Uterus (tissue), 4 donors: ENCODE data around the gene PTCD1. TPM values are rescaled to one million over a fixed set of nuclear protein-coding genes. Genes with fewer than 3 reads are reported as not detected.

Experiments
- DNase-seq, 2 donors: peaks; one replicate each; pipeline ENCODE4 v3.0.0-alpha.2; 2019 to 2020
- H3K27ac ChIP-seq, 2 donors: fragments of 200-600 bp; sonication (generic); 1 replicate in 1 of 2; 2 replicates in 1 of 2; pipeline ENCODE4 v1.5.1; 2016 to 2018
- H3K27me3 ChIP-seq, 2 donors: fragments of 200-600 bp; sonication (generic); one replicate each; pipeline ENCODE4 v1.5.1; 2018 to 2019; ENCODE audit warnings: control low read depth in 1 of 2
- H3K36me3 ChIP-seq, 2 donors: fragments of 200-600 bp; sonication (generic); one replicate each; pipeline ENCODE4 v1.5.1; 2019; ENCODE audit warnings: control low read depth in 1 of 2
- H3K4me1 ChIP-seq, 2 donors: fragments of 200-600 bp; sonication (generic); one replicate each; pipeline ENCODE4 v1.5.1; 2018 to 2019; ENCODE audit warnings: control low read depth in 1 of 2
- H3K4me3 ChIP-seq, 2 donors: fragments of 200-600 bp; sonication (generic); 1 replicate in 1 of 2; 2 replicates in 1 of 2; pipeline ENCODE4 v1.5.1; 2018 to 2019; ENCODE audit warnings: mild to moderate bottlenecking in 1 of 2
- H3K9me3 ChIP-seq, 2 donors: fragments of 200-600 bp; sonication (generic); one replicate each; pipeline ENCODE4 v1.5.1; 2019; ENCODE audit warnings: control low read depth in 1 of 2
- POLR2A ChIP-seq, 2 donors: fragments of 450-650 bp; IDR thresholded peaks; one replicate each; pipeline ENCODE4 v1.6.1; 2016; ENCODE audit warnings: antibody characterized with exemption in 2 of 2, mild to moderate bottlenecking in 1 of 2, moderate library complexity in 1 of 2
- intact Hi-C: fragments of 100-400 bp; cut with DNase I; formaldehyde crosslinking; loops from one replicate; pipeline ENCODE4 v1.15.1; 2023; ENCODE audit warnings: low total_unique reads
- total RNA-seq, 4 donors: library from RNA; depleted of rRNA in 3 of 4; stranded (reverse); fragments of >200 nt in 3 of 4; gene quantifications; one replicate each; pipeline versions ENCODE4 v1.1.0 to v1.2.4, GENCODE V29; 2014 to 2023
- TF ChIP-seq, protein P1 (sequence below), 4 experiments: fragments of 200-600 bp in 2 of 4; fragments of 450-650 bp in 2 of 4; sonication (generic) in 2 of 4; IDR thresholded peaks; one replicate each; pipeline ENCODE4 v1.5.1; 2016 to 2019; ENCODE audit warnings: antibody characterized with exemption in 4 of 4, mild to moderate bottlenecking in 2 of 4, moderate library complexity in 1 of 4
- donor health status: DM: yes; HTN: yes; CAD: no.

PTCD1 gene
- total RNA-seq, 4 donors from 2014 or later: 1.2 to 17.4 (median 7.5) TPM

GRCh38 chr7:99397297-99397983 is 41.2 kb downstream of the PTCD1 start:
- H3K27me3 ChIP-seq: no peaks in the 10 kb centered on the region
- peaks cover 0 to 8% of the 10 kb centered on the region in 2 donors for H3K4me1 ChIP-seq
- no peak overlapping the region for H3K4me3 ChIP-seq
- intact Hi-C loops: no loop called here
- TF ChIP-seq, protein P1, sequence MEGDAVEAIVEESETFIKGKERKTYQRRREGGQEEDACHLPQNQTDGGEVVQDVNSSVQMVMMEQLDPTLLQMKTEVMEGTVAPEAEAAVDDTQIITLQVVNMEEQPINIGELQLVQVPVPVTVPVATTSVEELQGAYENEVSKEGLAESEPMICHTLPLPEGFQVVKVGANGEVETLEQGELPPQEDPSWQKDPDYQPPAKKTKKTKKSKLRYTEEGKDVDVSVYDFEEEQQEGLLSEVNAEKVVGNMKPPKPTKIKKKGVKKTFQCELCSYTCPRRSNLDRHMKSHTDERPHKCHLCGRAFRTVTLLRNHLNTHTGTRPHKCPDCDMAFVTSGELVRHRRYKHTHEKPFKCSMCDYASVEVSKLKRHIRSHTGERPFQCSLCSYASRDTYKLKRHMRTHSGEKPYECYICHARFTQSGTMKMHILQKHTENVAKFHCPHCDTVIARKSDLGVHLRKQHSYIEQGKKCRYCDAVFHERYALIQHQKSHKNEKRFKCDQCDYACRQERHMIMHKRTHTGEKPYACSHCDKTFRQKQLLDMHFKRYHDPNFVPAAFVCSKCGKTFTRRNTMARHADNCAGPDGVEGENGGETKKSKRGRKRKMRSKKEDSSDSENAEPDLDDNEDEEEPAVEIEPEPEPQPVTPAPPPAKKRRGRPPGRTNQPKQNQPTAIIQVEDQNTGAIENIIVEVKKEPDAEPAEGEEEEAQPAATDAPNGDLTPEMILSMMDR (IDR thresholded peaks at IDR 0.05): no peak
- no peak for TF ChIP-seq POLR2A (IDR thresholded peaks at IDR 0.05)
- no peak for DNase-seq
- no peak overlapping the region for H3K27ac ChIP-seq
- no peaks in the 10 kb centered on the region for H3K36me3 ChIP-seq
- no peaks in the 10 kb centered on the region for H3K9me3 ChIP-seq

DNA sequence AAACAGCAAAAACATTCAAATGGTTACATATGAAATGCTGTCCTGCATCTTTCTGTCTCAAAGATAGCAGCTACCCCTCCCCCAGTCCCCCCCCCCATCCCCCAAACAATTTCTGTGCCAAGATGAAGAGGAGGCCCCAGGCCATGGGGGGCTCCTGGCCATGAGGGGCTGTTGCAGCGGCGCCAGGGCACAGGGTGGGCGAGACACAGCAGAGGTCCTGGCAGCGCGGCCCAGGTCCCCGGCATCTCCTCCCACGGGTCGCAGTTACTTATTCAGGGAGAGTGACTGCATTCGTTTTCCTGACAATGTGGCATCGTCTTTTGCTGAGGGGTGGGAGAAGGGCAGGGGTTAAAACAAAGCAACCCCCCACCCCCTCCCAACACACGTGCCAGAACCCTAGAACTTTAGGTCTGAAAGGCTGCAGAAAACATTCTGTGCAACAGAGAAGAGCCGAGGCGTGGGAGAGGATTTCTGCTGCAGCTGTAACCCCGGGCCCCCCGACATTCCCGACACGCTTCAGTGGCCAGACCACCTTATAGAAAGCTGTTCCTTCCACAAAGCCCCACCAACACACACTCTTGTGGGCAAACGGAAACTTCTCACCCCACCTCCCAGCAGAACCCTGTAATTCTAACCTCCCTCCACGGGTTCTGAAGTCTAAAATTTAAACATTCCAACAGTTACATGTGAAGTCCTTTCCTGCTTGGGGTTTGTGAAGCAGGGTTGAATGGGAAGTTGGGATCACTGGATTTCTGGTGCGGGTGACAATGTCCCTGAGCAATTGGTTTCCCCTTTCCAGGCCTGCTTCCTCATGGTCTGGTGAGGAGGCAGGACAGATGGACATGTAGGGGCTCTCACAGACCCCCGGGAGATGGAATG is 41.9 kb downstream of the PTCD1 start:
- Histone ChIP-seq H3K36me3 (no peaks in the 10 kb centered on the region), H3K9me3 (no peaks in the 10 kb centered on the region), H3K4me3 (no peak overlapping the region), H3K27ac (no peak overlapping the region), H3K4me1 (peaks cover 0 to 10% of the 10 kb centered on the region in 2 donors), H3K27me3 (no peaks in the 10 kb centered on the region)
- no peak for TF ChIP-seq POLR2A (IDR thresholded peaks at IDR 0.05)
- TF ChIP-seq, protein P1 (IDR thresholded peaks at IDR 0.05): no peak
- DNase-seq: no peak
- intact Hi-C loops: no loop called here

DNA sequence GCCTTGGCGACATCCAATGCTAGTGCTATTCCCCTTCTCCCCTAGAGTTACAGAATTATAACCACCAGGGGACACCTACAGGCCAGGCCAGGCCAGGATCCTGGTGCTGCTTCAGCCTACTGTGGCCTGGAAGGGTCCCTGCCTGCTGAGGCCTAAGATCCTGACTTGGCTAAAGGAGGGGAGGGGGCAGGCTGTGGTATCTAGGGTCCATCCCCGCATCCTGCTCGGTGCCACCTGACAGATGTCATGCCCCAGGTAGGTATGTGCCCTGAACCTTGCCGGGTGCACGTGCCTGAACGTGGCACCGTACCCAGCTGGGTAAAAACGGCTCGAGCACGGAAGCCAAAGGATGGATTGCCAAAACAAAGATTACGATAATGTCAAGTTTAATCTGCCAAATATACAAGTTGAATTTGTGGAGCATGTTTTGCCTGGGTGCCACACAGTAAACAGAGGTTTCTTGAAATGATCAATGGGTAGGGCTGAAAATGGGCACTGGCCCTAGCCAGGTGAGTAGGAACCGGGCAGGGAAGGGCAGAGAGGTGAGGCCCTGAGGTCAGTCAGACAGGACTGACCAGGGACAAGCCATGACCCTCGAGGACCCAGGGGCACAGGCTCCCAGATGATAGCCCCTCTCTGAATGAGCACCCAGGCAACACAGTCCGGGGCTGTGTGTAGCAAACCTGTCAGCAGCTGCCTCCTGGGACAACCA is 42.8 kb downstream of the PTCD1 start:
- no peak for DNase-seq
- Histone ChIP-seq H3K9me3 (no peaks in the 10 kb centered on the region), H3K27ac (no peak overlapping the region), H3K4me1 (peaks cover 0 to 10% of the 10 kb centered on the region in 2 donors), H3K27me3 (no peaks in the 10 kb centered on the region), H3K36me3 (no peaks in the 10 kb centered on the region), H3K4me3 (no peak overlapping the region)
- TF ChIP-seq POLR2A (IDR thresholded peaks at IDR 0.05): no peak
- TF ChIP-seq, protein P1 (IDR thresholded peaks at IDR 0.05): no peak
- intact Hi-C loops: no loop called here

GRCh38 chr7:99394188-99394502 is 44.5 kb downstream of the PTCD1 start:
- Histone ChIP-seq H3K27ac (no peak overlapping the region), H3K4me3 (no peak overlapping the region), H3K9me3 (no peaks in the 10 kb centered on the region), H3K4me1 (peaks cover 0 to 10% of the 10 kb centered on the region in 2 donors), H3K36me3 (no peaks in the 10 kb centered on the region), H3K27me3 (no peaks in the 10 kb centered on the region)
- TF ChIP-seq POLR2A (IDR thresholded peaks at IDR 0.05): no peak
- TF ChIP-seq, protein P1 (IDR thresholded peaks at IDR 0.05): no peak
- no peak for DNase-seq
- intact Hi-C loops: no loop called here
